Motor neuron (in vitro differentiated cells): ENCODE data around the gene AP3S2. TPM values are rescaled to one million over a fixed set of nuclear protein-coding genes. Genes with fewer than 3 reads are reported as not detected.

Experiments
- ATAC-seq, 8 experiments: fragments of 200-7000 bp; cut with Tn5 transposase; replicated peaks in 6 of 8; 2 replicates each; pipeline ENCODE4 v1.8.0; 2021; ENCODE audit warnings: mild to moderate bottlenecking in 8 of 8, moderate library complexity in 8 of 8
- H3K27ac ChIP-seq, 2 donors: fragments of 250-450 bp; sonication (Bioruptor Pico); 2 replicates each; pipeline ENCODE4 v1.9.0; 2021; ENCODE audit warnings: antibody characterized with exemption in 2 of 2, mild to moderate bottlenecking in 2 of 2, moderate library complexity in 1 of 2
- H3K4me1 ChIP-seq, 2 donors: fragments of 250-450 bp; sonication (Bioruptor Pico); replicated peaks in 1 of 2; 2 replicates each; pipeline ENCODE4 v1.6.1; 2021; ENCODE audit warnings: antibody characterized with exemption in 2 of 2, mild to moderate bottlenecking in 2 of 2, moderate library complexity in 1 of 2
- H3K4me3 ChIP-seq, 5 donors: fragments of 250-450 bp; sonication (Bioruptor Pico); 2 replicates each; pipeline ENCODE4 v1.9.0; 2021; ENCODE audit warnings: antibody characterized with exemption in 5 of 5, mild to moderate bottlenecking in 5 of 5, moderate library complexity in 4 of 5
- WGBS, 10 experiments: fragments of 450-650 bp; shearing (Covaris generic); methylation state at CpG; one replicate each; pipeline ENCODE4 v1.0.0; 2022; 5-methylcytosine and 5-hydroxymethylcytosine counted together
- in situ Hi-C, 9 experiments: fragments of 400-800 bp; cut with MboI; loops; one replicate each; pipeline ENCODE4 v1.15.0; 2021; ENCODE audit warnings: low sequenced_read_pairs in 9 of 9, low pct_unique_long_range_greater_than_20kb in 2 of 9; ENCODE audit not compliant: unreplicated experiment in 9 of 9
- total RNA-seq, 8 experiments: library from RNA; unstranded; fragments of 300-600 nt; gene quantifications; 2 replicates each; pipeline versions ENCODE4 v1.2.3 to v1.2.4, GENCODE V29; 2022

The AP3S2 gene
- total RNA-seq, 8 experiments from 2014 or later, result 35.5 to 68.8 (median 47.3) TPM

DNA sequence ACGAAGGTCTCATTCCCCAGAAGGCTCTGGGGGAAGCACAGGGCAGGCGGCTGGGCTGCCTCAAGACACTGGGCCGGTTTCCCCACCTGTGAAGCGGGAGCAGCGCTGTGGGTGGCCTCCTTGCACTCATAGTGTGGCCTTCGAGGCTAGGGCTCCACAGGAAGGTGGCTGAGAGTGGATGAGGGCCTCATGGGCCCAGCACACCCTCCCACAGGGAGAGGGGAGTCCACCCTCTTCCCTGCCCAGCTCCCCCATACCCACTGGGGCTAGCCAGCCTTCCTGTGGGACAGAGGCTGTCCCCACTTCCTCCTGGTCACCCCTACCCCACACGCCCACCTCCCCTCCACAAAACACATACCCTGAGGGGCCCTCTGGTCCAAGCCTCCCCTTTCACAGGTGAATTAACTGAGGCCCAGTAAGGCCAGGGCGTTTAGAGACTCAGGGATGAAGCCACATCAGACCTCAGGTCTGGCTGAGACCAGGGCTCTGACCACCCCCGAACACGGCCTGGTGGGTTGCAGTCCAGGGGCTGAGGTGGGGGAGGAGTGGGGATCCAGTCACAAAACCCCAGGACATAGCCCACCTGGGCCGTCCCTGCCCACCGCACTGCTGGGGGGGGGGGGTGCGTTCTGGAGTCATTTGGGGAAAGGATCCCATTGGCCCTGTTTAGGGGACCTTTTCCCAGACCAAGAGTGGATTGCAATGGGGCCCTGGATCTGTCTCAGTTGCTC, 80.2 kb downstream of the AP3S2 start:
- no peak overlapping the region for H3K4me3 ChIP-seq
- in situ Hi-C loops, result no loop called here
- 40 to 100% (median 86%) methylated on average over 1 to 5 of the region's 13 CpGs; no CpG with 5 or more reads in 6 of the 10 experiments for WGBS, 10 experiments
- ATAC-seq, result no peak
- no peaks in the 10 kb centered on the region for H3K4me1 ChIP-seq
- H3K27ac ChIP-seq, result no peak overlapping the region

DNA sequence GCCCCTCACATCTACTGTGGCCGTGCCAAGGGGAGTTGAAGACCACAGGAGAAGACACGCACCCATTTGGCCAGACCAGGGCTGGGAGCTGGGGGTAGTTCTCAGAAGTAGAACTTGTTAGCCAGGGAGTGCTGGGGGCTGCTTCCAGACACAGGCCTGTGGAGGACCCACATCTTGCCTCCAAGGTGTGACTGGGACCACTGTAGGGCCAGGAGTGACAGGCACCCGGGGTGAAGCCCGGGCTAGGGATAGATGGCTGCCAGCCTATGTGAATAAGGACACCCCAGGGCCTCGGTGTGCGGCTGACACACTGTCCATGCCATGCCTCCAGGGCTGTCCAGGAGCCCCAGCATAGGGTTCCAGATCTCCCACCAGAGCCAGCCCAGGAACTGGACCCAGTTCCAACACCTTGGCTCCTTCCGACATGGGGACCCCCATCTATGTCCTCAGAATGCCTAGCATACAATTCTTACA, 80.9 kb downstream of the AP3S2 start:
- no peak for ATAC-seq
- H3K4me3 ChIP-seq, result no peak overlapping the region
- no peak overlapping the region for H3K27ac ChIP-seq

GRCh38 chr15:89812011-89812846, 81.6 kb downstream of the AP3S2 start:
- peak in 3 of 8 experiments; percentile 4 to 34 (median 10) for ATAC-seq
- in situ Hi-C loops, result no loop called here
- Histone ChIP-seq H3K27ac (no peak overlapping the region), H3K4me1 (no peaks in the 10 kb centered on the region), H3K4me3 (no peak overlapping the region)
- WGBS, 10 experiments, result 72 to 74% (median 73%) methylated on average over 3 to 6 of the region's 8 CpGs; no CpG with 5 or more reads in 7 of the 10 experiments

More for the DNA sequence above, 80.9 kb downstream of the AP3S2 start:
- in situ Hi-C loops, result no loop called here
- H3K4me1 ChIP-seq, result no peaks in the 10 kb centered on the region
- WGBS, 10 experiments, result 73 to 100% (median 100%) methylated on average over 1 to 3 of the region's 7 CpGs; no CpG with 5 or more reads in 7 of the 10 experiments

DNA sequence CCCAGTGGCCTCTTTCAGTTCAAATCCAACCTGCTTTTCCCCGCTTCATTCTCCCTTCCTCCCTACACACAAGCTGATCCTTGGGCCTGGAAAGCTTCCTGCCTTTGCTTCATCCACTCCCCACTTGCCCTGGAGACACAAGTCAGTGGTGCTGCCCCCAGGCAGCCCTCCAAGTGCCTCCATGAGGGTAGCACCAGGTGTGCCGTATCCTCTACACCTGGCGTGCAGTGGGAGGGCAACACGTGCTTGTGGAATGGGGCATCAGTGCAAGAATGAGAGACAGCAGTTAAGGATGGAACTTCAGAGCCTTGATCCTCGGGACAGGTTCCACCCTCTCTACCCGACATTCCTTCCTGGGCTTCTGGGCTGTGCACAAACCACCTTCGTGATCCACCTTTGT, 83.0 kb downstream of the AP3S2 start:
- in situ Hi-C loops, result no loop called here
- H3K4me1 ChIP-seq, result no peaks in the 10 kb centered on the region
- H3K27ac ChIP-seq, result no peak overlapping the region
- no peak overlapping the region for H3K4me3 ChIP-seq
- 74 to 100% (median 96%) methylated on average over 1 to 7 of the region's 7 CpGs; no CpG with 5 or more reads in 1 of the 10 experiments for WGBS, 10 experiments
- ATAC-seq, result no peak

- Histone ChIP-seq H3K4me1 (no peaks in the 10 kb centered on the region), H3K4me3 (no peak overlapping the region), H3K27ac (no peak overlapping the region)
- in situ Hi-C loops, result no loop called here
- ATAC-seq, result no peak
- 100% methylated on average over 1 to 3 of the region's 5 CpGs; no CpG with 5 or more reads in 7 of the 10 experiments for WGBS, 10 experiments
These were observed 84.0 kb downstream of the AP3S2 start for GRCh38 chr15:89809787-89810148.

GRCh38 chr15:89809093-89809786, 84.6 kb downstream of the AP3S2 start:
- in situ Hi-C loops, result no loop called here
- Histone ChIP-seq H3K27ac (no peak overlapping the region), H3K4me3 (no peak overlapping the region), H3K4me1 (no peaks in the 10 kb centered on the region)
- peak in 1 of 8 experiments; percentile 38 for ATAC-seq
- WGBS, 10 experiments, result 47 to 76% (median 62%) methylated on average over 2 to 4 of the region's 8 CpGs; no CpG with 5 or more reads in 3 of the 10 experiments

GRCh38 chr15:89808160-89808870, 85.5 kb downstream of the AP3S2 start:
- no peak for ATAC-seq
- in situ Hi-C loops, result no loop called here
- 33 to 100% (median 93%) methylated on average over 1 to 9 of the region's 10 CpGs; no CpG with 5 or more reads in 3 of the 10 experiments for WGBS, 10 experiments

DNA sequence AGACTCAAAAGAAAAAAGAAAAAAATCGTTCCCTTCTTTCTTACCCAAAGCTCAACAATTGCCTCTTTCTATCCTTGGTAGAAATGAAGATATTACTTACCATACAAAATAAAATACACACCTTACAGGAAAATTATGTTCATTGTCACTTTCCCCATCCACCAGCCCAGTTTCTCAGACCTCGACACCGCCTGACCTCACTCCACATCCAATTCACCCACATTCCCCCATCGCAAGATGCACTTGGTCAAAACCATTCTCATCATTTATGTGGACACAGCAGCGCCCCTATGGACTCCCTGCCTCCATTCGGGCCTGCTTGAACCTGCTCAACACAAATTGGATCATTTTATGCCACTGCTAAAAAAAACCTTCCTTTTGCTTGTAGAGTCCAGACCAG, 86.1 kb downstream of the AP3S2 start:
- ATAC-seq, result no peak

More at GRCh38 chr15:89808160-89808870, 85.5 kb downstream of the AP3S2 start:
- H3K4me1 ChIP-seq, result no peaks in the 10 kb centered on the region
- H3K27ac ChIP-seq, result no peak overlapping the region
- H3K4me3 ChIP-seq, result no peak overlapping the region

DNA sequence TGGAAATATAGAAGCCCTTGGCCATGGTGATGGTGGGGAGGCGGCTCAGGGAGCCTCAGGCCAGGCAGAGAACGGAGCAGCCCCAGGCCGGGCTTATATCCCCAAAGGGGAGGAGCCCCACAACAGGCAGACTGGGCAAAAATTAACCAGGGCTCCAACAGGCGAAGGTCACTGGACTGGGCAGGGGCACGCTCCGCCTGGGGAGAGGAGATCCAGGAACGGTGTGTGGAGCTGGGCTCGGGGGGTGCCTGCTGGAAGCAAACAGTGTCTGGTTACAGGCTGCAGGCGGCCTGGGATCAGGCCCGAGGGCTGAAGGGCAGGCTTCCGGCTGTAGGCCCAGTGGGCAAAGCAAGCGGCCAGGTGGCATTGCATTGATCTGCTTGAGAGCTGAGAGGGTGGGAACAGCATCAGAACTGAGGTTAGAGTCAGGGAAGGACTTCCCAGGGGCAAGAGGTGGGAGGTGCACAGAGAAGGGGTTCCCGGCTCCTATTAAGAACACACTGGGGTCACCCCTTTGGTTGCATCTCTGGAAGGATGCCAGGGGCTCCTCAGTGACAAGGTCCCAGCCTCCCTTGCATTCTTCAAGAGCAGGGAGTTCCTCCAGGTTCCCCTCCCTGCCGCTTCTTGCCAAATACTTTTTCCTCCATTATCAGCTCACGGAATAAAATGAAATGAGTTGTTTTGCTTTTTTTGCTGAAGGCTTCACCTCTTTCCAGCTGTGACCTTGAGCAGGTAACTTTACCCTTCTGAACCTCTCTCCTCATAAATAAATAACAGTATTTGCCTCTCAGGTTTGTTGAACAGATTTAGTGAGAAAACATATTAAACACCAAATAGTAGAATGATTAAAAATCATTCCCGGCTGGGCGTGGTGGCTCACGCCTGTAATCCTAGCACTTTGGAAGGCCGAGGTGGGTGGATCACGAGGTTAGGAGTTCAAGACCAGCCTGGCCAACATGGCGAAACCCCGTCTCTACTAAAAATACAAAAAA, 86.9 kb downstream of the AP3S2 start:
- no peak overlapping the region for H3K27ac ChIP-seq
- in situ Hi-C loops, result no loop called here
- H3K4me1 ChIP-seq, result no peaks in the 10 kb centered on the region
- H3K4me3 ChIP-seq, result no peak overlapping the region
- ATAC-seq, result no peak
- WGBS, 10 experiments, result 72 to 100% (median 88%) methylated on average over 1 to 11 of the region's 22 CpGs; no CpG with 5 or more reads in 2 of the 10 experiments

More for the DNA sequence above, 86.1 kb downstream of the AP3S2 start:
- H3K27ac ChIP-seq, result no peak overlapping the region
- no peaks in the 10 kb centered on the region for H3K4me1 ChIP-seq
- WGBS, 10 experiments, result 81 to 100% (median 85%) methylated on average over 5 to 6 of the region's 6 CpGs; no CpG with 5 or more reads in 4 of the 10 experiments
- in situ Hi-C loops, result no loop called here
- no peak overlapping the region for H3K4me3 ChIP-seq

GRCh38 chr15:89806210-89806558, 87.6 kb downstream of the AP3S2 start:
- in situ Hi-C loops, result no loop called here
- no peaks in the 10 kb centered on the region for H3K4me1 ChIP-seq
- H3K27ac ChIP-seq, result no peak overlapping the region
- ATAC-seq, result no peak
- WGBS, 10 experiments, result 33 to 80% methylated on average over 1 to 4 of the region's 21 CpGs; no CpG with 5 or more reads in 8 of the 10 experiments
- no peak overlapping the region for H3K4me3 ChIP-seq

DNA sequence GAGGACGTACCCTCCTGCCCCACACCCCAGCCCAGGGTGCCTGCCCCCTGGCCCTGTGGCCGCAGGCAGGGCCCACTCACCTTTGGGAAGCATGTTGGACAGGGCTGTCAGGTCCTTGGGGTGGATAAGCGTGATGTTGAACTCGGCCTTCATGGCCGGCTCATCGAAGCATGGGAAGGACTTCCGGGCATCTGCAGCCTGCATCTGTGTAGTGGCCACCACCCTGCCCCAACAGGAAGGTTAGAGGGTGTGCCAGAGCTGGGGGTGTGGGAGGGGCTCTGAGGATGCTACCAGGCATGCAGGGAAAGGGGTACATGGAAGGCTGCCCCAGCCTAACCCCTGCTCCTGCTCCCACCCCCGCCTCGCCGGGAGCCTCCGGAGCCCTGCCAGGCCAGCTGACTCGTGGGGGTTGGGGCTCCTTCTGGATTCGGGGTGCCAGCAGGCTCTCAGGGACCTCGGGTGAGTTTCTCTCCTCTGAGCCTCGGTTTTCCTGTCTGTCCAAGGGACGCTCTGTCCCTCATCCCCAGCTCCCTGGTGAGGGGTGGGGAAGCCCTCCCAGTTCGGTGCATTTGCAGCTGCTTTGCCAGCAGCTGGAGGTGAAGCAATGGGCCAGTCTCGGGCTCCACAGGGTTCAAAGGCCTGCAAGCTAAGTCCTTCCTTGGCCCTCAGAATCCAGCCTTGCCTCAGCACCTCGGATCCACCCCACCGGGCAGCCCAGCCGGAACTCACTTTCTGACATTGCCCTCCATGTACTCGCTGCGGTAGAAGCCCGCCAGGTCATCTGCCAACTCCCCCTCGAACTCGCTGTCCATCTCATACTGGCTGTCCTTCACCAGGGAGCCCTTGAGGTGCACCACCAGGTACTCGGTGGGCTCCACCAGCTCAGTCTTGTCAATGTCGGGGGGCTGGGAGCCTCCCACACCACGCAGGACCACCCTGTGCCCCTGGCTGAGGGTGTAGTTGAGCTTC, 88.3 kb downstream of the AP3S2 start:
- WGBS, 10 experiments, result 50 to 88% (median 70%) methylated on average over 1 to 10 of the region's 29 CpGs; no CpG with 5 or more reads in 6 of the 10 experiments
- ATAC-seq, result peak in 2 of 8 experiments; percentile 33 to 53
- in situ Hi-C loops, result no loop called here
- H3K4me1 ChIP-seq, result no peaks in the 10 kb centered on the region
- no peak overlapping the region for H3K27ac ChIP-seq
- no peak overlapping the region for H3K4me3 ChIP-seq
